GM12801 (cell line): Measurements from ENCODE around the gene SETD7.

Experiments used
- TF ChIP-seq, protein P1 (sequence below): IDR thresholded peaks from one replicate; pipeline ENCODE4 v1.5.1; 2011; ENCODE audit warnings: control low read depth; ENCODE audit not compliant: insufficient read length; ENCODE audit errors: extremely low read depth

SETD7 gene

DNA sequence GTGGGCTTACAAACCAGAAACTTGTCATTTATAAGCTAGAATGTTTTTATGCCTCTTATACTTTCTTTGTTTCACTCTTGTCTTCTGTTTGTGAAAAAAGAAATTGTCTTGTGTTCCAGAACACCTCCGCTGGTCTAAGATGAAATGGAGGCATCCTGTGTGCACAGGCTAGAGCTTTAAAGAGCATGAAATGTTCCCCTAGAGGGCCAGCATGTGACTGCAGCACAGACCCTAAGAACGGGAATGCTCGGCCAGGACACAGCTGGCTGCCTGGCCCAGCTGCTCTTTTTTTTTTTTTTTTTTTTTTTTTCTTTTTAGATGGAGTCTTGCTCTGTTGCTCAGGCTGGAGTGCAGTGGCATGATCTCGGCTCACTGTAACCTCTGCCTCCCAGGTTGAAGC lies 33.6 kb downstream of the SETD7 start:
- TF ChIP-seq, protein P1, sequence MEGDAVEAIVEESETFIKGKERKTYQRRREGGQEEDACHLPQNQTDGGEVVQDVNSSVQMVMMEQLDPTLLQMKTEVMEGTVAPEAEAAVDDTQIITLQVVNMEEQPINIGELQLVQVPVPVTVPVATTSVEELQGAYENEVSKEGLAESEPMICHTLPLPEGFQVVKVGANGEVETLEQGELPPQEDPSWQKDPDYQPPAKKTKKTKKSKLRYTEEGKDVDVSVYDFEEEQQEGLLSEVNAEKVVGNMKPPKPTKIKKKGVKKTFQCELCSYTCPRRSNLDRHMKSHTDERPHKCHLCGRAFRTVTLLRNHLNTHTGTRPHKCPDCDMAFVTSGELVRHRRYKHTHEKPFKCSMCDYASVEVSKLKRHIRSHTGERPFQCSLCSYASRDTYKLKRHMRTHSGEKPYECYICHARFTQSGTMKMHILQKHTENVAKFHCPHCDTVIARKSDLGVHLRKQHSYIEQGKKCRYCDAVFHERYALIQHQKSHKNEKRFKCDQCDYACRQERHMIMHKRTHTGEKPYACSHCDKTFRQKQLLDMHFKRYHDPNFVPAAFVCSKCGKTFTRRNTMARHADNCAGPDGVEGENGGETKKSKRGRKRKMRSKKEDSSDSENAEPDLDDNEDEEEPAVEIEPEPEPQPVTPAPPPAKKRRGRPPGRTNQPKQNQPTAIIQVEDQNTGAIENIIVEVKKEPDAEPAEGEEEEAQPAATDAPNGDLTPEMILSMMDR = no peak

DNA sequence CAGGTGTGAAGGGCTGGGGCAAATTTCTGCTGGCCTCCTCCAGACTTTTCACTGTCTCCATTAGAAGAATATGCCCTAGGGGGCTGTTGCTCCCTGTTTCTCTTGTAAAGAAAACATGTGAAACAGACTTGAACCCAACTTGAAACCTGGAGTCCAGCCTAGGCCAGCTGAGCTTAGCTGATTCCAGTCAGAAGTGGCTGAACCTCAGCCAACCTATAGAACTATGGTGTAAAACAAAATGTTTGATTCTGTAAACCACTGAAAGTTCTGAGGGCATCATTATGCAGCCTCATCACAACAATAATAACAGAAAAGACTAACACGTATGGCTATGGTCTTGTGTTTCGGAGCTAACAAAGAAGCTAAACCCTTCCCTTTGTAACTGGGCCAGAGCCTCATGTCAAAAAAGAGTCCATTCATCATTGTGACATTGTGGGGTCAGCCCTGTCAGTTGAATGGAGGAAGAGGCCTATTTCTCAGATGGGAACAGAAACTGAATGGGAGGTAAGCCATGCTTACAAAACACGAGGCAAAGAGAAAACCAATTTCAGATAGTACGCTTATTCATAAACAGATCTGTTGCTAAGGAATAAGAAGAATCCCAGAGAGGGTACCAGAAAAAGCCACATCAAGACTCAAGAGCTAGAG lies 34.1 kb downstream of the SETD7 start:
- TF ChIP-seq, protein P1 = no peak

DNA sequence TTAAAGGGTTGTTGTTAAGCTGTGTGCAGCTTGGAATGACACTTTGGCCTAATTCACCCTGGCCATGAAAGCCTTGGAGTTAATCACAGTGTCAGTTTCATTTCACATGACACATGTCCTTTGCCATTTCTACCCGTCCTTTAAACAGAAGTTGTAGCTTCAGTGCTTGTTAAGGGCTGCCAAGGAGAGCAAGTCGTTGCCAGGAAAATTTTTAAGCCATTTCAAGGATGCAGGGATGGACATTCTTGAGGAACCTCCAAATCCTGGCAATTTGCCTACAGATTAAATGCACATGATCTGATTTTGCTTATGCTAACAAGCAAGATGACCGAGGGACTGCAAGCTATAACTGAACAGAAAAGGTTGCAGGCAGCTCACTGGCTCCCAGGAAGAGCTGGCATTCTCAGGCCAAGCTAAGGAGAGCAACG lies 40.5 kb downstream of the SETD7 start:
- TF ChIP-seq, protein P1 = no peak

DNA sequence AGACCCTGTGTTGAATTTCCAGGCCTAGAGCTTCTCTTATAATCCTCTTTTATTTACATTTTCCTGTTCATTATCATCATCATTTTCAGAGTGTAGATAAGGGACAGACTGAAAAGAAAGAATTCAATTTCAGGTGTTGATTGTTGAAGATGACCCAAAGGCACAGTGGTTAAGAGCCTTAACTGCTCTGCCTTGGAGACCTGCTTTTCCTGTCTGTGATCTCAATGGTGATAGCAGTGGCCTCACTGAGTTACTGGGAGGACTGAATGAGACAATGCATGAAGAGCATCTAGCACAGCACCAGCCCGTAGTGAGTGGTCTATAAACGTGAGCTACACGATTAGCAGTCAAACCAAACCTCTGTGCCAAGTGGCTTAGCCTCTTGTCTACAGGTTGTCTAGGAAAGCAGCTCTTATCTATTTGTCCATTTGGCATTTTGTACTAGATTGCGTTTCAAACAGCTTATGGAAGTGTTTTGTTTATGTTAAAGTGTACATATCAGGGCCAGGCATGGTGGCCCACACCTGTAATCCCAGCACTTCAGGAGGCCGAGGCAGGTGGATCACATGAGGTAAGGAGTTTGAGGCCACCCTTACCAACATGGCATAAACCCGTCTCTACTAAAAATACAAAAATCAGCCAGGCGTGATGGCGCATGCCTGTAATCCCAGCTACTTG lies 41.5 kb downstream of the SETD7 start:
- TF ChIP-seq, protein P1 = no peak

DNA sequence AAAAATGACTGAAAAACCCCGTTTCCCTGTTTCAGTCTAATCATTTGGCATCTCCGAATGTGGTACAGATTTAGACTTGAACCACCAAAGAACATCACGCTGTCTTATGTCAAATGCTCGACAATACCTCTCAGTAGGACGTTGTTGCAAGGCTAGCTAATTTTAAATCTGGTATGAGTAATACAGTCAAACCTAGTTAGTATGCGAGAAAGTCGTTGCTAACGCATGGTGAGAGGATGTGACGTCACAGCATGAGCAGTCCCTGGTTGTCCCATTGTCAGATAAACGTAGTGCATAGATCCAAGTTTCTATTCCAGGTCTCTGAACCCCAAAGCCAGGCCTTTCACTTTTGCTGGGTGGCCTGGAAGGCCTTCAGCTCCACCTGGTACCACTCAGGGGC lies 44.7 kb downstream of the SETD7 start:
- TF ChIP-seq, protein P1 = no peak

DNA sequence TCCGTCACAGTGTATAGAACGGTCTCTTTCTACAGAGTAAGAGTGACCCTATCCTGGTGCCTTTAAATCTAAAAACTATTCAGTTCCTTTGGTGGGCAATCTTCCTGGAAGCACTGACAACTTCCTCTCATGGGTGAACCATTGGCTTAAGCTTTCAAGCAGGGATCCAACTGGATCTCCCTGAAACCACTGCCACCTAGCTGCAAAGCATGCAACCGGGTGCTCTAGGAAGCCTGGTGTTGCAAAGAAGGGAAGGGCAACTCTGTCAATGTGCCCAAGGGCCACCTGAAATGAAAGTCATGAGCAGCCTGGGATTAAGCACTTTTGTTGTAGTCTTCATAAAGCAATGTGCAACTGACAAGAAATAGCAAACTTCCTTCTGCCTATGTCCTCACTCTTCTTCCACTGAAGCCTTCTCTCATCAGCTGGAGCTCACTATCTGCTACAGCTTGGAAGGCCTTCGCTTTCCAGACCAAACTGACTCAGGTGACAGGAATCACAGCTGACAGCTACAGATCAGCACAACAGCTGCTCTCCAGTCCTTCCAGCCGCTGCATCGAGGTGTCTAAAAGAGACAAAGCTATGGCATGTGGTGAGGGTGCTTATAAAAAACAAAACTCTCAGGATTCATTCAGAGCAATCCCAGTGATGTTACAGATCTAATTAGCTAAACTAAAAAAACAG lies 46.1 kb downstream of the SETD7 start:
- TF ChIP-seq, protein P1 = no peak

DNA sequence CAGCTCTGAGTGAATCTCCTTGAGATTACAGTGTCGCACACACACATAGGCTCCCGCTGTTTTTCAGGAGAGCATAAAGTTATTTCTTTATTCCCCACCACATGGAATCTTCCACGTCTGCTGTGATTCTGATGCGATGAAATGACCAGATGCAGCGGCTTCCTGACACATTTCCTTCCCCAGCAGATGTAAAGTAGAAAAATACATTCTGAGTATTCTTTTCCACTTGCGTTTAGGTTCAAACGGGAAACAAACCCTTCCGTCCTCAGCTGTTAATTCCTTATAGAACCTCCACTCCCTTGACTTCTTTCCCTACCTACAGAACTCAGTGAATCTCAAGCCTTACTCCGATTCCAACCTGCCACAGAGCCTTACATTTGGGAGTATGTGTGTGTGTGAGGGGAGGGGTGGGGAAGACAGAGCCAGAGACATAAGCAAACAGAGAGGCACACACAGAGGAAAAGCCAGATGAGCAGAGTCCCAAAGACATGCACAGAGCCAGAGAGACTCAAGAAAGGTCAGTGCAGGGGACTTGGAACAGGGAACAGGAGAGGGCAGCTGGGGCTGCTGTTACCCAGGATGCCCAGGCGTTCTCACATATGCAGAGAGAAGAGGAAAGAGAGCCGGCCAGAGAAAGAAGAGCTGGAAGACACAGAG lies 47.3 kb downstream of the SETD7 start:
- TF ChIP-seq, protein P1 = no peak
